OCI-LY1 (cell line): ENCODE data around the gene RNF115.

ENCODE experiments used
- EZH2 ChIP-seq: fragments of 200-600 bp; sonication (generic), shearing (Covaris generic); IDR thresholded peaks from 2 replicates; pipeline ENCODE4 v1.8.0; 2017; ENCODE audit warnings: borderline replicate concordance, mixed run types, mild to moderate bottlenecking, antibody characterized with exemption, low read length, moderate library complexity, mixed read lengths
- TF ChIP-seq, protein P1 (sequence below): fragments of 200-600 bp; sonication (generic), shearing (Covaris generic); IDR thresholded peaks from 2 replicates; pipeline ENCODE4 v1.5.1; 2017; ENCODE audit warnings: mild to moderate bottlenecking, antibody characterized with exemption, low read length, moderate library complexity, mixed read lengths

DNA sequence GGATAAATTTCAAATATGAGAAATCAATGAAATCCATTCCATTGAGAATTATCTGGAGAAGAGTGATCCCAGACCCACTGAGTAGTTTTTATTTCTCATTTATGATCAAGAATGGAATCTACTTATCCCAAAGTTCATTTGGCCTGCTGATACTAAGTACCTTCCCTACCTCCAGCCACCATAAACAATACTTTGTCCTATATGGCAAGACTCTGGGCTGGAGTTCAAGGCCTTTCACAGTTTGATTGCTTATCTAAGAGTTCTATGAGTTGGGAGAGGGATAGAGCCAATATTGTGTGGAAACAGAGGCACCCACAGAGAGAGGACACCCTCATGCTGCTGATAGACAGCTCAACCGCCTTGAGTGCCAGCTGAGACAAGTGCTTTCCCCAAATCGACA is 121.8 kb downstream of the RNF115 start:
- TF ChIP-seq, protein P1, sequence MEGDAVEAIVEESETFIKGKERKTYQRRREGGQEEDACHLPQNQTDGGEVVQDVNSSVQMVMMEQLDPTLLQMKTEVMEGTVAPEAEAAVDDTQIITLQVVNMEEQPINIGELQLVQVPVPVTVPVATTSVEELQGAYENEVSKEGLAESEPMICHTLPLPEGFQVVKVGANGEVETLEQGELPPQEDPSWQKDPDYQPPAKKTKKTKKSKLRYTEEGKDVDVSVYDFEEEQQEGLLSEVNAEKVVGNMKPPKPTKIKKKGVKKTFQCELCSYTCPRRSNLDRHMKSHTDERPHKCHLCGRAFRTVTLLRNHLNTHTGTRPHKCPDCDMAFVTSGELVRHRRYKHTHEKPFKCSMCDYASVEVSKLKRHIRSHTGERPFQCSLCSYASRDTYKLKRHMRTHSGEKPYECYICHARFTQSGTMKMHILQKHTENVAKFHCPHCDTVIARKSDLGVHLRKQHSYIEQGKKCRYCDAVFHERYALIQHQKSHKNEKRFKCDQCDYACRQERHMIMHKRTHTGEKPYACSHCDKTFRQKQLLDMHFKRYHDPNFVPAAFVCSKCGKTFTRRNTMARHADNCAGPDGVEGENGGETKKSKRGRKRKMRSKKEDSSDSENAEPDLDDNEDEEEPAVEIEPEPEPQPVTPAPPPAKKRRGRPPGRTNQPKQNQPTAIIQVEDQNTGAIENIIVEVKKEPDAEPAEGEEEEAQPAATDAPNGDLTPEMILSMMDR = no peak
- TF ChIP-seq EZH2 = no peak
